Measurements from ENCODE around the gene KCTD3. TPM values are rescaled to one million over a fixed set of nuclear protein-coding genes. Genes with fewer than 3 reads are reported as not detected.

KCTD3 gene
- total RNA-seq (55.3 and 61.2 TPM in 2 replicates), polyA plus RNA-seq (32.3 and 36.7 TPM in 2 replicates)

DNA sequence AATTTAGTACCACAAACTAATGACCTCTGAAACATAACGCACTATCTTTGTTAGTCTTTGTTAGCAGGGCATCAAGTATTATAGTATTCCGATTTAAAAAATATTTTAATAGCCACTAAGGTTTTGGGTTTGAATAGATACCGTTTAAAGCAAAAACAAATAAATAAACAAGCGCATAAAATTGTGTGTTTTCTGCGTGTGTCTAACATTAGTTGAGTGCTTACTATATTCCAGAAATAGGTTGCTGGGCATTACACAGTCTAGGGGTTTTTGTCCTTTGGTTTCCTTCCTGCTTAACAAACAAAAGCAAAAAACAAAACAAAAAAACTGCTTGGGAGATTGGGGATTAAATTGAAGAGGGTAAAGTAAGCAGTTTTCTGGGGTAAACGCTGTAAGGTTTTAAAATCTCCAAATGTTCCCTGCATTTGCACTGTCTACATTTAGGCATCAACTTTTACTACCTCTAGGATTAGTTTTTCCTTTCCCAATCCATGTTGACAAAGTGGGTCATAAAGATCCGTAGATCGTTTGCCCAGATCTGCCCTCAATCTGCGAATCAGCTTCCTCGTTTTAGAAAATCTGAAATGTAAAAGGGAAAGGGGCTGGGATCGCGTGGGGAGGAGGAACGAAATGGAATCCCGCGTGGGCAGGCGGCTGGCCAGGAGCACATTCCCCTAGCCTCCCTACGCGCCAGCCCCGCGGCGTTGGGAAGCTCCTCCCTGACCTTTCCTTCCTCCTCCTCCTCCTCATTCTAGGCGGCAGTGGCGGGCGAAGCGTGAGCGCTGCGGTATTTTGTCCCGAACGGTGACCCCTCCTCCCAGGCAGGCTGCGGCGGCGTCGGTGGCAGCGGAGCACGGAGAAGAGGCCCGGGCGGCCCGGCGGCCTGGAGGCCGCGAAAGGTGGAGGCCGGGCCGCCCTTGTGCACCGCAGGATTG, at the start of gene KCTD3:
TSS of gene KCTD3 (plus strand) at position 749 of the 935 bp plus-strand sequence. CDS start 382 bp downstream, outside the sequence.
- peak within 1 kb of the TSS; percentile 97 for H3K27ac ChIP-seq
- peak within 1 kb of the TSS; percentile 72 for H2AFZ ChIP-seq
- H4K20me1 ChIP-seq (ENCODE audit: insufficient read depth, poor library complexity, severe bottlenecking), result peaks cover 9% of the 10 kb centered on the region
- H3K4me2 ChIP-seq, result peak within 1 kb of the TSS; percentile 84
- no peaks in the 10 kb centered on the region for H3K9me3 ChIP-seq (ENCODE audit: low read depth)
- H3K4me3 ChIP-seq, result peak within 1 kb of the TSS; percentile 63
- peaks cover 17% of the 10 kb centered on the region for H3K4me1 ChIP-seq (ENCODE audit: insufficient read depth)
- WGBS (ENCODE audit: low lambda C conversion rate, missing lambda C conversion rate), result 12% methylated on average over 28 of the region's 44 CpGs
- no peaks in the 10 kb centered on the region for H3K9me2 ChIP-seq (replicated peaks; ENCODE audit: insufficient read depth)
- peaks cover 46% of the 10 kb centered on the region for H3K79me2 ChIP-seq
- no peaks in the 10 kb centered on the region for H3K36me3 ChIP-seq (replicated peaks; ENCODE audit: insufficient read depth, low read depth)
- DNase-seq (ENCODE audit: low spot score), result peak; percentile 82
- H3K27me3 ChIP-seq, result no peaks in the 10 kb centered on the region
- TF ChIP-seq EZH2 (IDR thresholded peaks at IDR 0.05; ENCODE audit: borderline replicate concordance), result no peak
- TF ChIP-seq, protein P1, sequence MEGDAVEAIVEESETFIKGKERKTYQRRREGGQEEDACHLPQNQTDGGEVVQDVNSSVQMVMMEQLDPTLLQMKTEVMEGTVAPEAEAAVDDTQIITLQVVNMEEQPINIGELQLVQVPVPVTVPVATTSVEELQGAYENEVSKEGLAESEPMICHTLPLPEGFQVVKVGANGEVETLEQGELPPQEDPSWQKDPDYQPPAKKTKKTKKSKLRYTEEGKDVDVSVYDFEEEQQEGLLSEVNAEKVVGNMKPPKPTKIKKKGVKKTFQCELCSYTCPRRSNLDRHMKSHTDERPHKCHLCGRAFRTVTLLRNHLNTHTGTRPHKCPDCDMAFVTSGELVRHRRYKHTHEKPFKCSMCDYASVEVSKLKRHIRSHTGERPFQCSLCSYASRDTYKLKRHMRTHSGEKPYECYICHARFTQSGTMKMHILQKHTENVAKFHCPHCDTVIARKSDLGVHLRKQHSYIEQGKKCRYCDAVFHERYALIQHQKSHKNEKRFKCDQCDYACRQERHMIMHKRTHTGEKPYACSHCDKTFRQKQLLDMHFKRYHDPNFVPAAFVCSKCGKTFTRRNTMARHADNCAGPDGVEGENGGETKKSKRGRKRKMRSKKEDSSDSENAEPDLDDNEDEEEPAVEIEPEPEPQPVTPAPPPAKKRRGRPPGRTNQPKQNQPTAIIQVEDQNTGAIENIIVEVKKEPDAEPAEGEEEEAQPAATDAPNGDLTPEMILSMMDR (IDR thresholded peaks at IDR 0.05; ENCODE audit: poor library complexity), result no peak
- TF ChIP-seq EZH2phosphoT487 (IDR thresholded peaks at IDR 0.05; ENCODE audit: low read depth, severe bottlenecking, unreplicated experiment), result no peak

DNA sequence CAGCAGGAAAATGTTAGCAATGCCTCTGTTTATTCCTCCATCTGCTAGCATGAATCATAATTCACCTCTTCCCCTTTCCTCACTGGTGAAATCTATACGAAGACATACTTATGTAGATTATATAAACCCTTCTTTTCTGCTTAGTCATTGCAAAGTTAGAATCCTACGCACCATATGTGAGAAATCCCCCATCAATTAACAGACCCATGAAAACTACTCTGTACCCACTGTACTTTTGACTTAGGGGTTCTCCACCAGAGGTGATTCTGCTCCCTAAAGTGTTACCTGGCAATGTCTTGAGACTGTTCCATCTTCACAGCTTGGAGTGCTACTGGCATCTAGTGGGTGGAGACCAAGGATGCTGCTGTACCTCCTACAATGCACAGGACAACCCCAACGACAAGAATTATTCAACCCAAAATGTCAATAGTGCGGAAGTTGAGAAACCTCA, 49.6 kb upstream of the KCTD3 start:
- DNase-seq (ENCODE audit: low spot score), result peak; percentile 20
- TF ChIP-seq EZH2 (IDR thresholded peaks at IDR 0.05; ENCODE audit: borderline replicate concordance) (no peak), EZH2phosphoT487 (IDR thresholded peaks at IDR 0.05; ENCODE audit: low read depth, severe bottlenecking, unreplicated experiment) (no peak)
- TF ChIP-seq, protein P1 (IDR thresholded peaks at IDR 0.05; ENCODE audit: poor library complexity), result peak; percentile 39
- no peak overlapping the region for H2AFZ ChIP-seq
- no peak overlapping the region for H3K4me2 ChIP-seq
- H3K27me3 ChIP-seq, result no peaks in the 10 kb centered on the region
- WGBS (ENCODE audit: low lambda C conversion rate, missing lambda C conversion rate), result 64% methylated on average over 4 of the region's 4 CpGs
- H3K9me3 ChIP-seq (ENCODE audit: low read depth), result no peaks in the 10 kb centered on the region
- H3K36me3 ChIP-seq (replicated peaks; ENCODE audit: insufficient read depth, low read depth), result no peaks in the 10 kb centered on the region
- H3K79me2 ChIP-seq, result no peaks in the 10 kb centered on the region
- no peaks in the 10 kb centered on the region for H4K20me1 ChIP-seq (ENCODE audit: insufficient read depth, poor library complexity, severe bottlenecking)
- H3K4me1 ChIP-seq (ENCODE audit: insufficient read depth), result no peaks in the 10 kb centered on the region
- H3K27ac ChIP-seq, result no peak overlapping the region
- H3K9me2 ChIP-seq (replicated peaks; ENCODE audit: insufficient read depth), result no peaks in the 10 kb centered on the region
- H3K4me3 ChIP-seq, result no peak overlapping the region

DNA sequence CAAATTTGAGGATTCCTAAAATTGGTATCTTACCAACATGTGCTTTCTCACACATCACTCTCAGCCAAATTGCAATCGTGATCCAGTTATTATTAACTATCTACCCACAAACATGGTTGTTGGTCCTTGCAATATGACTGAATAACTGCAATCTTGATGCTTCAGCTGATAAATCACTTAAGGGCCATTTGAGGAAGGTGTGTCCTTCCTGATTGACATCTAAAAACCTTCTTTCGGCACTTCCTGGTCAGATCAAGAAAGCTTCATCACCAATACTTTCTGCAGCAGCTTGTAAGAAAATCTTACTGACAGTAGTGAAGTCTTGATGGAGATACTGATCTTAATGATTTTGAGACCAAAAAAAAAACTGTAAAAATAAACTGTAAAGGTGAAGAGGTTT, 48.5 kb upstream of the KCTD3 start:
- H3K27me3 ChIP-seq, result no peaks in the 10 kb centered on the region
- no peaks in the 10 kb centered on the region for H3K79me2 ChIP-seq
- H3K9me2 ChIP-seq (replicated peaks; ENCODE audit: insufficient read depth), result no peaks in the 10 kb centered on the region
- H3K4me2 ChIP-seq, result no peak overlapping the region
- H4K20me1 ChIP-seq (ENCODE audit: insufficient read depth, poor library complexity, severe bottlenecking), result no peaks in the 10 kb centered on the region
- no peaks in the 10 kb centered on the region for H3K36me3 ChIP-seq (replicated peaks; ENCODE audit: insufficient read depth, low read depth)
- H2AFZ ChIP-seq, result no peak overlapping the region
- no peak overlapping the region for H3K27ac ChIP-seq
- WGBS (ENCODE audit: low lambda C conversion rate, missing lambda C conversion rate), result 91% methylated on average over 2 of the region's 2 CpGs
- TF ChIP-seq, protein P1 (IDR thresholded peaks at IDR 0.05; ENCODE audit: poor library complexity), result no peak
- TF ChIP-seq EZH2 (IDR thresholded peaks at IDR 0.05; ENCODE audit: borderline replicate concordance) (no peak), EZH2phosphoT487 (IDR thresholded peaks at IDR 0.05; ENCODE audit: low read depth, severe bottlenecking, unreplicated experiment) (no peak)
- peaks cover 4% of the 10 kb centered on the region for H3K4me1 ChIP-seq (ENCODE audit: insufficient read depth)
- no peak for DNase-seq (ENCODE audit: low spot score)
- no peaks in the 10 kb centered on the region for H3K9me3 ChIP-seq (ENCODE audit: low read depth)
- no peak overlapping the region for H3K4me3 ChIP-seq
